OCI-LY1 (cell line): ENCODE data around the gene FMR1NB.

ENCODE experiments used
- H2AFZ ChIP-seq: fragments of 200-600 bp; sonication (generic), shearing (Covaris generic); 2 replicates; pipeline ENCODE4 v1.6.0; 2014; ENCODE audit warnings: antibody characterized with exemption, mild to moderate bottlenecking, low read length
- H3F3A ChIP-seq: fragments of 200-600 bp; sonication (generic), shearing (Covaris generic); 2 replicates; pipeline ENCODE4 v1.6.0; 2014; ENCODE audit warnings: mild to moderate bottlenecking, antibody characterized with exemption, low read length, moderate library complexity; ENCODE audit not compliant: insufficient read depth
- H3K27ac ChIP-seq: fragments of 200-600 bp; sonication (generic); 2 replicates; pipeline ENCODE4 v1.5.1; 2014; ENCODE audit warnings: low read length, mixed run types, mild to moderate bottlenecking, low read depth; ENCODE audit not compliant: poor library complexity, severe bottlenecking
- H3K27me3 ChIP-seq: fragments of 200-600 bp; sonication (generic); 2 replicates; pipeline ENCODE4 v1.6.0; 2014; ENCODE audit warnings: antibody characterized with exemption, mild to moderate bottlenecking, low read length, moderate library complexity; ENCODE audit not compliant: insufficient read depth
- H3K36me3 ChIP-seq: fragments of 200-600 bp; sonication (generic); 2 replicates; pipeline ENCODE4 v1.6.1; 2014; ENCODE audit warnings: mild to moderate bottlenecking, antibody characterized with exemption, low read length, moderate library complexity, mixed read lengths; ENCODE audit not compliant: insufficient read depth
- H3K4me1 ChIP-seq: fragments of 200-600 bp; sonication (generic); 2 replicates; pipeline ENCODE4 v1.5.1; 2014; ENCODE audit warnings: mild to moderate bottlenecking, low read length, moderate library complexity; ENCODE audit not compliant: insufficient read depth, severe bottlenecking
- H3K4me2 ChIP-seq: fragments of 200-600 bp; sonication (generic), shearing (Covaris generic); 2 replicates; pipeline ENCODE4 v1.6.1; 2014; ENCODE audit warnings: low read length
- H3K4me3 ChIP-seq: fragments of 200-600 bp; sonication (generic); 2 replicates; pipeline ENCODE4 v1.5.1; 2014; ENCODE audit warnings: low read length, low read depth, mild to moderate bottlenecking, mixed read lengths; ENCODE audit not compliant: poor library complexity, severe bottlenecking
- H3K79me2 ChIP-seq: fragments of 200-600 bp; shearing (Covaris generic); 2 replicates; pipeline ENCODE4 v1.6.1; 2016; ENCODE audit warnings: mixed run types, low read length, mixed read lengths; ENCODE audit not compliant: insufficient read depth
- H3K9ac ChIP-seq: fragments of 200-600 bp; sonication (generic), shearing (Covaris generic); 2 replicates; pipeline ENCODE4 v1.6.1; 2014; ENCODE audit warnings: mild to moderate bottlenecking, low read length, mixed read lengths
- H3K9me2 ChIP-seq: fragments of 200-600 bp; sonication (generic), shearing (Covaris generic); 2 replicates; pipeline ENCODE4 v1.6.1; 2014; ENCODE audit warnings: low read depth, mild to moderate bottlenecking, low read length, mixed read lengths
- H3K9me3 ChIP-seq: fragments of 200-600 bp; shearing (Covaris generic); 2 replicates; pipeline ENCODE4 v1.6.1; 2014; ENCODE audit warnings: low read length, mixed read lengths
- H4K20me1 ChIP-seq: fragments of 200-600 bp; sonication (generic), shearing (Covaris generic); 2 replicates; pipeline ENCODE4 v1.6.0; 2016; ENCODE audit warnings: mild to moderate bottlenecking, low read length; ENCODE audit not compliant: insufficient read depth
- EZH2 ChIP-seq: fragments of 200-600 bp; sonication (generic), shearing (Covaris generic); IDR thresholded peaks from 2 replicates; pipeline ENCODE4 v1.8.0; 2017; ENCODE audit warnings: borderline replicate concordance, mixed run types, mild to moderate bottlenecking, antibody characterized with exemption, low read length, moderate library complexity, mixed read lengths
- TF ChIP-seq, protein P1 (sequence below): fragments of 200-600 bp; sonication (generic), shearing (Covaris generic); IDR thresholded peaks from 2 replicates; pipeline ENCODE4 v1.5.1; 2017; ENCODE audit warnings: mild to moderate bottlenecking, antibody characterized with exemption, low read length, moderate library complexity, mixed read lengths

Gene FMR1NB, protein sequence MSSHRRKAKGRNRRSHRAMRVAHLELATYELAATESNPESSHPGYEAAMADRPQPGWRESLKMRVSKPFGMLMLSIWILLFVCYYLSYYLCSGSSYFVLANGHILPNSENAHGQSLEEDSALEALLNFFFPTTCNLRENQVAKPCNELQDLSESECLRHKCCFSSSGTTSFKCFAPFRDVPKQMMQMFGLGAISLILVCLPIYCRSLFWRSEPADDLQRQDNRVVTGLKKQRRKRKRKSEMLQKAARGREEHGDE

DNA sequence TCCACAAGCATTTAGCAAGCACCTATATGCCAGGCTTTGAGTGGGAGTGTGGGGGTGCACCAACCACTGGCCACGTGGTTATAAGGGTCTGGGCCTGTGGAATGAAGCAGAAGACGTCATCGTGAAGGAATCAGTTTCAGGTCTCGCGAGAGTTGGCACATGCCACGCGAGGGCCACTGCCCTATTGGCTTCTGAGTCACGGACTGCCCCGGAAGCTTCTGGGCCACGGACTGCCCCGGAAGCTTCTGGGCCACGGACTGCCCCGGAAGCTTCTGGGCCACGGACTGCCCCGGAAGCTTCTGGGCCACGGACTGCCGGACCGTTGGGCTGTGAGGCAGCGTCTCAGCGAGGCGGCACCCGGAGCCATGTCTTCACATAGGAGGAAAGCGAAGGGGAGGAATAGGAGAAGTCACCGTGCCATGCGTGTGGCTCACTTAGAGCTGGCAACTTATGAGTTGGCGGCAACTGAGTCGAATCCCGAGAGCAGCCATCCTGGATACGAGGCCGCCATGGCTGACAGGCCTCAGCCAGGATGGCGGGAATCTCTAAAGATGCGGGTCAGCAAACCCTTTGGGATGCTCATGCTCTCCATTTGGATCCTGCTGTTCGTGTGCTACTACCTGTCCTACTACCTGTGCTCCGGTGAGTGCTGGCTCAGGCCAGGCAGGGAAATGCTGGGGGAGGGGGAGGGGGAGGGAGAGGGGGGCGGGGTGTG lies at the start of gene FMR1NB:
TSS of gene FMR1NB (plus strand) at position 300 of the 715 bp plus-strand sequence. CDS start at position 366, 66 bp downstream.
- Histone ChIP-seq H2AFZ (no peak within 1 kb of the TSS), H3K27me3 (no peaks in the 10 kb centered on the region), H3K9ac (no peak within 1 kb of the TSS), H3K4me2 (no peak within 1 kb of the TSS), H3K4me3 (no peak within 1 kb of the TSS), H3K9me2 (no peaks in the 10 kb centered on the region), H3K79me2 (no peaks in the 10 kb centered on the region), H3F3A (no peaks in the 10 kb centered on the region), H3K36me3 (no peaks in the 10 kb centered on the region), H4K20me1 (no peaks in the 10 kb centered on the region), H3K4me1 (no peaks in the 10 kb centered on the region), H3K9me3 (no peaks in the 10 kb centered on the region), H3K27ac (no peak within 1 kb of the TSS)
- no peak for TF ChIP-seq EZH2
- TF ChIP-seq, protein P1, sequence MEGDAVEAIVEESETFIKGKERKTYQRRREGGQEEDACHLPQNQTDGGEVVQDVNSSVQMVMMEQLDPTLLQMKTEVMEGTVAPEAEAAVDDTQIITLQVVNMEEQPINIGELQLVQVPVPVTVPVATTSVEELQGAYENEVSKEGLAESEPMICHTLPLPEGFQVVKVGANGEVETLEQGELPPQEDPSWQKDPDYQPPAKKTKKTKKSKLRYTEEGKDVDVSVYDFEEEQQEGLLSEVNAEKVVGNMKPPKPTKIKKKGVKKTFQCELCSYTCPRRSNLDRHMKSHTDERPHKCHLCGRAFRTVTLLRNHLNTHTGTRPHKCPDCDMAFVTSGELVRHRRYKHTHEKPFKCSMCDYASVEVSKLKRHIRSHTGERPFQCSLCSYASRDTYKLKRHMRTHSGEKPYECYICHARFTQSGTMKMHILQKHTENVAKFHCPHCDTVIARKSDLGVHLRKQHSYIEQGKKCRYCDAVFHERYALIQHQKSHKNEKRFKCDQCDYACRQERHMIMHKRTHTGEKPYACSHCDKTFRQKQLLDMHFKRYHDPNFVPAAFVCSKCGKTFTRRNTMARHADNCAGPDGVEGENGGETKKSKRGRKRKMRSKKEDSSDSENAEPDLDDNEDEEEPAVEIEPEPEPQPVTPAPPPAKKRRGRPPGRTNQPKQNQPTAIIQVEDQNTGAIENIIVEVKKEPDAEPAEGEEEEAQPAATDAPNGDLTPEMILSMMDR, result no peak

DNA sequence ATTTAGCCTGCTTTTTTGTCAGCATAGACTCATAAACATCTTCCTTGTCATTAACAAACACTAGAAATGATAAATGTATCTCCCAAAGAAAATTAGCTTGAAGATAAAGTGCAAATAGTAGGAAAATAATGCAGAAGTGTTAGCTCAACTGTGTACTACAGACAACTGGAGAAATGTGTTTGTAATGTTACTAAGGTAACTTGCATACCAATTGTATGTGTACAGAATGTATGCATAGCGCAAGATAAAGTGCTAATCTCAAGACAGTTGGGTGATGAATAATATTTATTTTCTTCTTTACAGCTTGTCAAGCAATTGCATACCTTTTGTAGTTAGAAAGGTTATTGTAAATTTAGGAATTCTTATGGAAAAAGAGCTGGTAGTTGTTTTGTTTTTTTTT lies 47.3 kb upstream of the FMR1NB start:
- Histone ChIP-seq H3K4me2 (no peak overlapping the region), H3K9ac (no peak overlapping the region), H4K20me1 (no peaks in the 10 kb centered on the region), H3K27me3 (no peaks in the 10 kb centered on the region), H2AFZ (no peak overlapping the region), H3K27ac (no peak overlapping the region), H3K79me2 (no peaks in the 10 kb centered on the region), H3K4me1 (no peaks in the 10 kb centered on the region), H3K4me3 (no peak overlapping the region), H3F3A (no peaks in the 10 kb centered on the region), H3K9me3 (no peaks in the 10 kb centered on the region), H3K36me3 (peaks cover 76% of the 10 kb centered on the region), H3K9me2 (no peaks in the 10 kb centered on the region)
- no peak for TF ChIP-seq EZH2
- TF ChIP-seq, protein P1, result no peak

DNA sequence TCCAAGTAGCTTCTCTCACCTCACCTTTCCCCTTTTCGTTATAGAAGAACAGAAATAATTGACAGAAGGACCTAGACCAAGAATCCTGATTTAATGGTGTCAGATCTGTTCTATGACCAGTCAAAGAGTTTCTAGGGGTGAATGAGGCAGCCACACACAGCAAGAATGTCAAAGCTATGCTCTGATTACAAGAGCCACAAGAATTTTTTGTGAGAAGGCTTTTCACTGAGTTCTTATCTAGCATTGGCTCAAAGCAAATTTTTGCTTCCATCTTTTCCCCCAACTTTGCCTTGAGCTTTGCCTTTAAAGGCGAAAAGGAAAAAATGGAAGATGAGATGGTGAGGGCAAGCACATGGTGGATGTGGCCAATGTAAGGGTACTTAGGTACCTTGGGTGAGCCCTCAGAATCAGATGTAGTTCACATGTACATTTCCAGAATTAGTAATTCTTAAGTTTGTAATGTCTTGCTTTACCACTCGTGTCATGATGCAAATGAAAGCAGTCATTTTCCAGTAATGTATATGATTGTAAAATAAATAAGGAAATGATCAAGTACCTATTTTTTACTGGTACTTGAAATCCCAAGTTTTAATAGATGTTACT lies 45.9 kb upstream of the FMR1NB start:
- Histone ChIP-seq H3K9me2 (no peaks in the 10 kb centered on the region), H3K79me2 (no peaks in the 10 kb centered on the region), H2AFZ (no peak overlapping the region), H3K27me3 (no peaks in the 10 kb centered on the region), H4K20me1 (no peaks in the 10 kb centered on the region), H3K4me3 (no peak overlapping the region), H3K36me3 (peaks cover 73% of the 10 kb centered on the region), H3K27ac (no peak overlapping the region), H3K9ac (no peak overlapping the region), H3K4me1 (no peaks in the 10 kb centered on the region), H3K4me2 (no peak overlapping the region), H3F3A (no peaks in the 10 kb centered on the region), H3K9me3 (no peaks in the 10 kb centered on the region)
- no peak for TF ChIP-seq EZH2
- TF ChIP-seq, protein P1, result no peak
